ENCODE data around the gene CISD1.

GRCh38 chr10:58335306-58336005 is 66.5 kb downstream of the CISD1 start:
- TF ChIP-seq POLR2A (IDR thresholded peaks at IDR 0.05) = no peak
- TF ChIP-seq CTCF (IDR thresholded peaks at IDR 0.05) = no peak
- TF ChIP-seq POLR2AphosphoS5 (IDR thresholded peaks at IDR 0.05) = no peak

All from transverse colon (tissue), 4 donors.